ENCODE data around the gene SLC35E3.

GRCh38 chr12:68813242-68813593 is 67.2 kb downstream of the SLC35E3 start:
- TF ChIP-seq RAD21 (IDR thresholded peaks at IDR 0.05; ENCODE audit: low read length) (no peak), MAX (IDR thresholded peaks at IDR 0.05; ENCODE audit: low read depth) (no peak), POLR2AphosphoS5 (IDR thresholded peaks at IDR 0.05; ENCODE audit: low read depth, low read length) (no peak), GATA2 (CRISPR knock-in tag; IDR thresholded peaks at IDR 0.05) (no peak)
